Skeletal muscle tissue (tissue), 4 donors: ENCODE results near the gene SIPA1L3. TPM values are rescaled to one million over a fixed set of nuclear protein-coding genes. Genes with fewer than 3 reads are reported as not detected.

ENCODE experiments used
- H3K27ac ChIP-seq: one replicate; pipeline ENCODE4 v1.7.0; 2013; ENCODE audit warnings: mild to moderate bottlenecking, low read depth, low read length, inconsistent platforms
- H3K27me3 ChIP-seq, 3 donors: one replicate each; pipeline ENCODE4 v1.7.0; 2013; ENCODE audit warnings: low read length in 3 of 3; ENCODE audit not compliant: control insufficient read depth in 3 of 3, insufficient read depth in 3 of 3
- H3K36me3 ChIP-seq, 3 donors: one replicate each; pipeline ENCODE4 v1.7.0; 2013; ENCODE audit warnings: low read length in 3 of 3; ENCODE audit not compliant: control insufficient read depth in 3 of 3, insufficient read depth in 3 of 3
- H3K4me1 ChIP-seq, 3 donors: one replicate each; pipeline ENCODE4 v1.7.0; 2013; ENCODE audit warnings: low read length in 3 of 3, mild to moderate bottlenecking in 3 of 3; ENCODE audit not compliant: control insufficient read depth in 3 of 3, insufficient read depth in 3 of 3
- H3K4me3 ChIP-seq, 3 donors: one replicate each; pipeline ENCODE4 v1.7.0; 2013; ENCODE audit warnings: low read length in 3 of 3
- H3K9ac ChIP-seq, 3 donors: one replicate each; pipeline ENCODE4 v1.7.0; 2013; ENCODE audit warnings: low read length in 3 of 3, mild to moderate bottlenecking in 3 of 3, moderate library complexity in 2 of 3, low read depth in 1 of 3
- H3K9me3 ChIP-seq, 3 donors: one replicate each; pipeline ENCODE4 v1.7.0; 2013; ENCODE audit warnings: low read length in 3 of 3; ENCODE audit not compliant: control insufficient read depth in 3 of 3
- total RNA-seq: library from RNA; depleted of rRNA; stranded (reverse); fragments of >200 nt; gene quantifications from one replicate; pipeline ENCODE4 v1.2.3, GENCODE V29; 2014
- donor health status: Osteomylitis.

SIPA1L3 gene
- total RNA-seq, 1 donor from 2014 or later, result 3.7 TPM

- Histone ChIP-seq H3K9ac (peak overlapping the region; percentile 66 to 75 (median 71)), H3K36me3 (no peaks in the 10 kb centered on the region), H3K27me3 (no peaks in the 10 kb centered on the region), H3K4me1 (peaks cover 31 to 38% (median 32%) of the 10 kb centered on the region in 3 donors), H3K4me3 (peak overlapping the region; percentile 54 to 72 (median 69)), H3K9me3 (no peaks in the 10 kb centered on the region), H3K27ac (peak overlapping the region; percentile 86)
Measured at GRCh38 chr19:38003438-38004185, 96.6 kb downstream of the SIPA1L3 start.

DNA sequence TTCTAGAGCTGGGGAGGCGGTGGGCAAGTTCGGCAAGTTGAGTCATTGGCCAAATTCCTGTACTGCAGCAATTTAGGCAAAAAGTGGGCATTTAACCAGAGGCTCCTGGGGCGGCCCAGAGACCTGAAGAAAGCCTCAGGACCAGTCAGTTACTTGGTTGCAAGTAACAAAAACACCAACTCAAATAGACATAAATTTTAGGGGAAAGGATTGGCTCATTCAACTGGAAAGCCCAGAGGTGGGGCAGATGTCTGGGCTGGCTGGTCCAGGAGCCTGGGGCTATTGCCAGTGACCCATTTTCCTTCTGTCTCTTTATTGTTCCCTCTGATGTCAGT, 97.1 kb downstream of the SIPA1L3 start:
- peak overlapping the region; percentile 54 to 72 (median 69) for H3K4me3 ChIP-seq
- H3K36me3 ChIP-seq, result no peaks in the 10 kb centered on the region
- peaks cover 29 to 34% (median 29%) of the 10 kb centered on the region in 3 donors for H3K4me1 ChIP-seq
- H3K9ac ChIP-seq, result peak overlapping the region; percentile 66 to 75 (median 71)
- H3K9me3 ChIP-seq, result no peaks in the 10 kb centered on the region
- H3K27me3 ChIP-seq, result no peaks in the 10 kb centered on the region
- peak overlapping the region; percentile 86 for H3K27ac ChIP-seq

DNA sequence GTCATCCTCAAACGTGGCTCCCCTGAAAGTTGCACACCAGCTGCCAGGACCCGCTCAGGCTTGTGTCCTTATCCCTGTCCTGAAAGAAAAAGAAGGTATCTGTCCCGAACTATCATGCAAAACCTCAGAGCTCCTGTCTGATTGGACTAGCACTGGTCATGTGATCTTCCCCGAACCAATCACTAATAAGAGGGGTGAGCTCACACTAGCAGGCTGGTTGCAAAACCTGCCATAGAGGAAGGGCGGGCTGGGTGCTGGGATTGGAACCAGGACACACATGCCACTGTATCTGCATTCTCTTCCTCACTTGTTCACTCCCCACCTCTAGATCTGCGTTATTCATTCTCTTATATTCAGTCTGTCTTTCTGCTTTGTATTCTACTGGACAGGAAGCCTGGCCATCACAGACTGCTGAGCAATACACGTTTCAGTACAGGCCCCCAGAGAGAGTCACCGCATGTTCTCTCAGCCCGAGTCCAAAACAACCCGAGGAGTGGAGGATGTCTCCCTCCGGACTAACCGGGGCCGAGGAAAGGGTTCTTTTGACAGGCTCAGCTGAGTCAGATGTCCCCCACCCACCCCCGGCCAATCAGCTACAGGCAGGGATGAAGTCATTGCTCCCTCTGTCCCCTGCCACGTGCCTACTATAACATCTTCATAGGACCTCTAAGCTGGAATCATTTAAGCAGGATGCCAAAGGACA, 97.7 kb downstream of the SIPA1L3 start:
- H3K4me3 ChIP-seq, result peak overlapping the region; percentile 54 to 72 (median 69)
- no peaks in the 10 kb centered on the region for H3K36me3 ChIP-seq
- no peaks in the 10 kb centered on the region for H3K9me3 ChIP-seq
- peak overlapping the region; percentile 66 to 75 (median 71) for H3K9ac ChIP-seq
- peaks cover 24 to 29% (median 26%) of the 10 kb centered on the region in 3 donors for H3K4me1 ChIP-seq
- H3K27me3 ChIP-seq, result no peaks in the 10 kb centered on the region
- peak overlapping the region; percentile 86 for H3K27ac ChIP-seq

DNA sequence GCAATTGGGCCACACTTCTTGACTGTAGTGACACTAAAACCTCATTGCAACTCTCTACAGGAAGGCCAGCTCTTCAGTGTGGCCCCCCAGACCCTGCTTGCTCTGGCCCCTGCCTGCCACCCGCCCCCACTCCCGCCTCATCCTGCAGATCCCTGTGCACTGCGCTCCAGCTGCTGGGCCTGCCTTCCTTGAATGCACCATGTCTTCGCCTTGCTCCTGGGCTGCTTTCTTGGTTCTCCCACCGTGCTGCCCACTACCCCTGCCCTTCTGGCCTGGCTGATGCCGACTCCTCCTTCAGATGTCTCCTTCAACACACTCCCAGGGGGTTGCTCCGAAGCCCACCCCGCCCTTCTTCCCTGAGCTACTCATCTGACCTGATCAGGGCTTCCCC, 98.2 kb downstream of the SIPA1L3 start:
- Histone ChIP-seq H3K27me3 (no peaks in the 10 kb centered on the region), H3K4me3 (peak overlapping the region in 2 of 3 donors; percentile 54 to 69), H3K9me3 (no peaks in the 10 kb centered on the region), H3K9ac (peak overlapping the region in 1 of 3 donors; percentile 71), H3K36me3 (no peaks in the 10 kb centered on the region), H3K27ac (peak overlapping the region; percentile 86), H3K4me1 (peaks cover 21 to 27% (median 23%) of the 10 kb centered on the region in 3 donors)

DNA sequence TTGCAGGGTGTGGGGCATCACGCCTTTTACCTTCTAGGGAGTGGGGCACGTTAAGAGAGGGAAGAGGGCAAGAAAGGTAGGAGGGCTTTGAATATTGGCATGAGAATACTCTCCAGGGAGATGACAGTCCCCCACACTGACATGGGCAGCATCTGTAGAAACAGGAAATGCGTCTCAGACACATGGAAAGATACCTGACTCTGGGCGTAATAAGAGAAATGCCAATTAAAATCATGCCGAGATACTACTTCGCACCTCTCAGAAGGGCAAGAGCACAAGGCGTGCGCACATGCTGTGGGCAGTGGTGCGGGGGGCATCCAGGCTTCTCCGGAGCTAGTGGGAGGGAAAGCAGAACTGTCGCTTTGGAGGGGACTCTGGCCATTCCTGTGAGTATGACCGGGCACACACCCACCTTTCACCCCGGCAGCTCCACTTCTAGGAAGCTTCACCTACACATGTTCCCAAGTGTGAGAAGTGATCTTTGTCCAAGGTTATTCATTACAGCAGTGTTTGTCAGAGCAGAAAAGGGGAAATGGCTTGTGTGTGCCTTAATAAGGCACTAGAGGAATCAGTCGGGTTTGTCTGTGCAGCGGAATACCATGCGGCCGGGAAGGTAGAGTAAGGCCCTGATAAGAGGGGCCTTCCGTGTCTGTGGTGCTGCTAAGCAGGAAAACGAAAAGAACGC, 99.5 kb downstream of the SIPA1L3 start:
- Histone ChIP-seq H3K36me3 (no peaks in the 10 kb centered on the region), H3K27me3 (no peaks in the 10 kb centered on the region), H3K9ac (no peak overlapping the region), H3K27ac (no peak overlapping the region), H3K4me3 (no peak overlapping the region), H3K9me3 (no peaks in the 10 kb centered on the region), H3K4me1 (peaks cover 21 to 27% (median 23%) of the 10 kb centered on the region in 3 donors)

DNA sequence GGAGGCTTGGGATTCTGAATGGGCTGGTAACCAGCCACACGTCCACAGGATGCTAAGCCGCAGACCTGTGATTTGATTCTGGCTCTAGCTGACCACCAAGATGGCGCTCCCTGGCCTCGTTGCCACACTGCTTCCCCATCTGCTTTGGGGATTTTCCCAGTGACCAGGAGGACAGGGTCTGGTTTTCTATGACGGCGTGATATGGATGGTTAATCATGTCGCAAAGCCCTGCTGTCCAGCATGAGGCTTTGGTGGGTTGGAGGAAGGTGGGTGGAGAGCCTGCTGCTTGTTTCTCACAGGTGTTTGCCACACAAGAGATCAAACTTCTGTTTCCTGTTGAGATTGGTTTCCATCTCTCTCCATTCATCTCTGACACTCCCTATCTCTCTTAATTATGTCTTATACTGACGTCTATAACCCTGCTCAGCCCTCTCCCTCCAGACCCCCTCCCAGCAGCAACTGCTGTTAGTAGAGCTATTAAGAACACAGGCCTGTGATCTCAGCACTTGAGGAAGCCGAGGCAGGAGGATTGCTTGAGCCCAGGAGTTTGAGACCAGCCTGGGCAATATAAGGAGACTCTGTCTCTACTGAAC, 102.7 kb downstream of the SIPA1L3 start:
- H3K4me1 ChIP-seq, result peaks cover 2 to 7% (median 7%) of the 10 kb centered on the region in 3 donors
- no peak overlapping the region for H3K27ac ChIP-seq
- no peak overlapping the region for H3K4me3 ChIP-seq
- H3K27me3 ChIP-seq, result no peaks in the 10 kb centered on the region
- H3K36me3 ChIP-seq, result no peaks in the 10 kb centered on the region
- no peaks in the 10 kb centered on the region for H3K9me3 ChIP-seq
- H3K9ac ChIP-seq, result no peak overlapping the region

DNA sequence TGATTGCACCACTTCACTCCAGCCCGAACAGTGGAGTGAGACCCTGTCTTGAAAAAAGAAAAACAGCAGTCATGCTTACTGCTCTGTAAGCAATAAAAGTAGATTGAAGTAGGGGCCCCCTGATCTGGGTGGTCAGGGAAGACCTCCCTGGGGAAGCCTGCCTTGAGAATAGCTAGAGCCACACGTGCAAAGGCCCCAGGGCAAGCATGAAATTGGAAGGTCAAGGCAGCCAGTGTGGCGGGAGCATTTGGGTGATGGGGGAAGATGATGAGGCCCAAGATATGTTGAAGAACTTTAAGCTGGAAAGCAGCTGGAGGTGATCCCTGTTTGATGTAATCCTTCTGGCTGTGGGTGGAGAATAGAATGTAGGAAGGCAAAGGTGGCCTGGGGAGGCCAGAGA, 104.4 kb downstream of the SIPA1L3 start:
- Histone ChIP-seq H3K9ac (no peak overlapping the region), H3K4me1 (no peaks in the 10 kb centered on the region), H3K27me3 (no peaks in the 10 kb centered on the region), H3K4me3 (no peak overlapping the region), H3K36me3 (no peaks in the 10 kb centered on the region), H3K9me3 (no peaks in the 10 kb centered on the region), H3K27ac (no peak overlapping the region)

DNA sequence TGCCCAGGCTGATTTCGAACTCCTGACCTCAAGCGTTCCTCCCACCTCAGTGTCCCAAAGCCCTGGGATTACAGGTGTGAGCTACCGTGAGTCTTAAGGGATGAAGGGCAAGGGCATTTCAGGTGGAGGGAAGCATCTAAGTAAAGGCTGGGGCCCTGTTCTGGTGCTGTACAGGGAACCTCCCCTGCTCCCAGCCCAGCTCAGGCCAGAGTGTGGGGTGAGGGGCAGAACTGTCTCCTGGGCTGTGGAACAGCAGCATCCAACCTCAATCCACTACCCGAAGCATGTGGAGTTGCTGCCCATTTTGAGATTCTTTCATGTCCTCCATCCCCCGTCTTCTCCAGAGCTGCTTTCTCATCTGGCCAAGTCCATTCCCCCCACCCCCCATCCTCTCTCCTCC, 105.3 kb downstream of the SIPA1L3 start:
- no peak overlapping the region for H3K9ac ChIP-seq
- no peak overlapping the region for H3K4me3 ChIP-seq
- H3K9me3 ChIP-seq, result no peaks in the 10 kb centered on the region
- no peak overlapping the region for H3K27ac ChIP-seq
- no peaks in the 10 kb centered on the region for H3K27me3 ChIP-seq
- H3K36me3 ChIP-seq, result no peaks in the 10 kb centered on the region
- no peaks in the 10 kb centered on the region for H3K4me1 ChIP-seq

- Histone ChIP-seq H3K9ac (no peak overlapping the region), H3K9me3 (no peaks in the 10 kb centered on the region), H3K4me1 (no peaks in the 10 kb centered on the region), H3K4me3 (no peak overlapping the region), H3K27ac (no peak overlapping the region), H3K27me3 (no peaks in the 10 kb centered on the region), H3K36me3 (no peaks in the 10 kb centered on the region)
Measured at GRCh38 chr19:38012944-38013343, 105.9 kb downstream of the SIPA1L3 start.
